Measurements from ENCODE around the gene NOL8. TPM values are rescaled to one million over a fixed set of nuclear protein-coding genes. Genes with fewer than 3 reads are reported as not detected.

Gene NOL8
- total RNA-seq, 1 experiment from 2014 or later = 48.4 TPM

DNA sequence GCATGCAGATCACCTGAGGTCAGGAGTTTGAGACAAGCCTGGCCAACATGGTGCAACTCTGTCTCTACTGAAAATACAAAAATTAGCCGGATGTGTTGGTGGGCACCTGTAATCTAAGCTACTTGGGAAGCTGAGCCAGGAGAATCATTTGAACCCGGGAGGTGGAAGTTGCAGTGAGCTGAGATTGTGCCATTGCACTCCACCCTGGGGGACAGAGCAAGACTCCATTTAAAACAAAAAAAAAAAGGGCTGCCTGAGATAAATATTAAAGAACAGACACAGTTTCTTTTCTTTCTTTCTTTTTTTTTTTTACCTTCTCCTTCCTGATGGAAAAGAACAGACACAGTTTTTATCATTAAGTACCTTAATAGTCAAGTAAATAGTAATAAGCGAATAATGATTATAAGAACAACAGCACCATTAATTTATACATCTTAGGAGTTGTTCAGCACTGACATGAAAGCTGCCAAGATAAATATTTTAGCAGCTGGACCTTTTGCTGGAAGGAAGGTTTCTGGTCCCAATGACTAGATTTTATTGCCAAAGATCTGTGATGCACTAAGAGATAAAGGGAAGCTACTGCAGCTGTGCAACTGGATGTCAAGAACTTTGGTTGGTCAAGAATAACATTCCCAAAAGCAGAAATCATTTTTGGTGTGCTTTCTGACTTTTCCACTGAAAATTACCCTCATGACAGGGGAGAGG lies 7.6 kb upstream of the NOL8 start:
- Histone ChIP-seq H3K27ac (ENCODE audit: insufficient read length, low read depth, low read length) (no peak overlapping the region), H3K9me3 (ENCODE audit: control insufficient read depth, low read depth, low read length) (no peaks in the 10 kb centered on the region), H4K8ac (replicated peaks; ENCODE audit: insufficient read length, low read depth, low read length) (no peak overlapping the region), H3K18ac (ENCODE audit: insufficient read length, low read depth, low read length) (no peak overlapping the region), H3K79me1 (ENCODE audit: insufficient read depth, low read depth, low read length, poor library complexity, severe bottlenecking) (no peaks in the 10 kb centered on the region), H3K23ac (ENCODE audit: insufficient read length, low read depth, low read length) (no peak overlapping the region), H3K27me3 (ENCODE audit: insufficient read depth, low read length) (no peaks in the 10 kb centered on the region), H2BK12ac (ENCODE audit: insufficient read length, low read depth, low read length) (no peak overlapping the region), H3K4ac (ENCODE audit: low read depth, low read length) (no peak overlapping the region), H3K9ac (ENCODE audit: extremely low read depth, insufficient read length, low read length) (no peak overlapping the region), H2BK15ac (ENCODE audit: low read depth, low read length) (no peak overlapping the region), H4K91ac (ENCODE audit: insufficient read length, low read depth, low read length) (no peak overlapping the region), H2AFZ (ENCODE audit: low read length) (no peak overlapping the region), H4K5ac (ENCODE audit: insufficient read length, low read depth, low read length) (no peak overlapping the region), H3K79me2 (ENCODE audit: insufficient read depth, low read length) (no peaks in the 10 kb centered on the region), H3K56ac (ENCODE audit: insufficient read length, low read depth, low read length) (no peak overlapping the region), H2BK20ac (ENCODE audit: low read depth, low read length, poor library complexity, severe bottlenecking) (no peak overlapping the region), H2AK5ac (ENCODE audit: insufficient read length, low read length) (no peak overlapping the region), H4K20me1 (ENCODE audit: control insufficient read depth, insufficient read depth, insufficient read length) (no peaks in the 10 kb centered on the region), H3K14ac (ENCODE audit: insufficient read depth, low read length) (no peak overlapping the region), H3K23me2 (ENCODE audit: insufficient read length, low read depth, low read length, poor library complexity, severe bottlenecking) (no peaks in the 10 kb centered on the region), H3K4me2 (ENCODE audit: insufficient read depth, insufficient read length, low read length) (no peak overlapping the region), H2BK5ac (ENCODE audit: insufficient read length, low read length) (no peak overlapping the region), H3K4me1 (ENCODE audit: insufficient read depth, low read length) (no peaks in the 10 kb centered on the region), H2BK120ac (ENCODE audit: low read depth, low read length, poor library complexity, severe bottlenecking) (no peak overlapping the region), H3T11ph (ENCODE audit: low read length) (no peak overlapping the region)
- DNase-seq = no peak
- Mint-ChIP-seq H3K4me3 (no peak overlapping the region), H3K27me3 (ENCODE audit: low read depth) (no peaks in the 10 kb centered on the region), H3K9me3 (no peaks in the 10 kb centered on the region), H3K36me3 (ENCODE audit: insufficient read depth in 1 of 3, low read depth in 3 of 3) (peaks cover 0 to 5% (median 0%) of the 10 kb centered on the region in 3 experiments; a peak in 4 of 7 replicates), H3K27ac (no peak overlapping the region), H3K4me1 (peaks cover 0 to 3% of the 10 kb centered on the region in 2 experiments; a peak in 1 of 4 replicates)
- TF ChIP-seq, protein P1, sequence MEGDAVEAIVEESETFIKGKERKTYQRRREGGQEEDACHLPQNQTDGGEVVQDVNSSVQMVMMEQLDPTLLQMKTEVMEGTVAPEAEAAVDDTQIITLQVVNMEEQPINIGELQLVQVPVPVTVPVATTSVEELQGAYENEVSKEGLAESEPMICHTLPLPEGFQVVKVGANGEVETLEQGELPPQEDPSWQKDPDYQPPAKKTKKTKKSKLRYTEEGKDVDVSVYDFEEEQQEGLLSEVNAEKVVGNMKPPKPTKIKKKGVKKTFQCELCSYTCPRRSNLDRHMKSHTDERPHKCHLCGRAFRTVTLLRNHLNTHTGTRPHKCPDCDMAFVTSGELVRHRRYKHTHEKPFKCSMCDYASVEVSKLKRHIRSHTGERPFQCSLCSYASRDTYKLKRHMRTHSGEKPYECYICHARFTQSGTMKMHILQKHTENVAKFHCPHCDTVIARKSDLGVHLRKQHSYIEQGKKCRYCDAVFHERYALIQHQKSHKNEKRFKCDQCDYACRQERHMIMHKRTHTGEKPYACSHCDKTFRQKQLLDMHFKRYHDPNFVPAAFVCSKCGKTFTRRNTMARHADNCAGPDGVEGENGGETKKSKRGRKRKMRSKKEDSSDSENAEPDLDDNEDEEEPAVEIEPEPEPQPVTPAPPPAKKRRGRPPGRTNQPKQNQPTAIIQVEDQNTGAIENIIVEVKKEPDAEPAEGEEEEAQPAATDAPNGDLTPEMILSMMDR (conservative IDR thresholded peaks at IDR 0.05) = no peak
- WGBS (ENCODE audit: extremely low coverage, insufficient read length, low lambda C conversion rate) = no CpG with 5 or more reads among the region's 3 CpGs

Data from H9 (cell line).